ENCODE data around the gene CABLES1. TPM values are rescaled to one million over a fixed set of nuclear protein-coding genes. Genes with fewer than 3 reads are reported as not detected.
A peak's percentile ranks its signal among the peaks of the same experiment; 100 is the strongest.

Gene CABLES1
- total and polyA plus RNA-seq, 2 of the 4 experiments (the other 2 are of a cell fraction), result 4.7 to 5.7 TPM

DNA sequence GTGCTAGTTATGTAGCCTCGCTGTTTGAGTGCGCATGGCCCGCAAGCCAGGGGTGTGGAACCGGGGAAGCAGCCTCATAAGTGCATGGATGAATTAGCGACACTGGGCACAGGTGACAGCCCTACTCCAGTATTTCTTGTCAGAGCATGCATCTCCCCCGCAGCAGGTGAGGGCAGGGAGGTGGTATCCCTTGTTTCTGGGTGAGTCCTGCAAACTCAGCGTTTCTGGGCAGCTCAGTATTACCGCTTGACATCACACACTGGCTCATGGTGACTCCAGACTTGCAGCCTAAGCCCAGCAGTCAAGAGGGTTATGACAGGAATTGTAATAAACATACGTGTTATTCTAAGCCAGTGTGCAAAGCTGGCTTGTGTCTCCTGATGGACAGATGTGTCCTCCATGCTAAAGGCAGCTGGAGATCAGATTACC lies 2.5 kb downstream of the CABLES1 start:
- Histone ChIP-seq H2AK9ac (replicated peaks; ENCODE audit: low read depth, low read length, poor library complexity) (no peak overlapping the region), H4K8ac (ENCODE audit: low read depth in 2 of 2, low read length in 2 of 2) (no peak overlapping the region), H3K14ac (replicated peaks; ENCODE audit: low read depth, low read length) (peak overlapping the region; percentile 88; the same call in 1 of the 2 replicates), H3K9me1 (ENCODE audit: insufficient read depth, low read length) (peaks cover 28% of the 10 kb centered on the region), H2BK15ac (ENCODE audit: low read depth, low read length) (no peak overlapping the region), H2BK5ac (ENCODE audit: low read depth, low read length, poor library complexity, severe bottlenecking) (no peak overlapping the region), H3K9ac (ENCODE audit: low read depth, low read length) (peak overlapping the region; percentile 13), H3K4me1 (ENCODE audit: control insufficient read depth, insufficient read depth, low read length) (peaks cover 29% of the 10 kb centered on the region), H3K9me3 (ENCODE audit: control insufficient read depth, insufficient read depth, low read length) (no peaks in the 10 kb centered on the region), H3K27ac (ENCODE audit: insufficient read depth, low read length) (no peak overlapping the region), H3K4ac (ENCODE audit: low read depth, low read length) (peak overlapping the region; percentile 14; the same call in 1 of the 2 replicates), H3K23ac (ENCODE audit: low read depth, low read length) (peak overlapping the region; percentile 39; the same call in 1 of the 2 replicates), H3K36me3 (ENCODE audit: control insufficient read depth, insufficient read depth, low read length) (peaks cover 5% of the 10 kb centered on the region), H3K4me3 (ENCODE audit: insufficient read depth, low read depth, low read length) (peak overlapping the region; percentile 79), H3K27me3 (ENCODE audit: control insufficient read depth, insufficient read depth, low read length) (no peaks in the 10 kb centered on the region), H3K18ac (ENCODE audit: low read depth, low read length) (no peak overlapping the region), H3K79me1 (ENCODE audit: low read depth in 1 of 2, low read length in 2 of 2) (peaks cover 22 to 68% of the 10 kb centered on the region in 2 experiments), H2AK5ac (ENCODE audit: low read depth, low read length) (no peak overlapping the region), H2BK120ac (ENCODE audit: low read depth, low read length) (no peak overlapping the region), H2BK20ac (ENCODE audit: low read depth, low read length) (no peak overlapping the region), H4K20me1 (ENCODE audit: insufficient read depth, low read length) (peaks cover 54% of the 10 kb centered on the region), H2AFZ (replicated peaks; ENCODE audit: low read length, poor library complexity) (no peak overlapping the region), H4K91ac (ENCODE audit: insufficient read depth, low read depth, low read length) (no peak overlapping the region), H3K56ac (ENCODE audit: extremely low read depth, insufficient read depth, low read length) (no peak overlapping the region), H4K5ac (ENCODE audit: low read depth, low read length) (no peak overlapping the region), H3K4me2 (ENCODE audit: low read depth, low read length) (peak overlapping the region; percentile 86)
- intact Hi-C loops (cut with micrococcal nuclease), result loop anchor here (5.0 kb wide), 2 partner anchors 69 to 89 kb away; no protein-coding TSS in a partner anchor
- no peak for ATAC-seq (ENCODE audit: low read depth)
- 100% methylated on average over 1 of the region's 9 CpGs; no CpG with 5 or more reads in 1 of the 2 experiments for WGBS, 2 experiments (ENCODE audit: extremely low coverage in 2 of 2, insufficient read length in 1 of 2)
- ChIA-PET CTCF (no interaction called here), POLR2A (ENCODE audit: unreplicated experiment) (no interaction called here)
- in situ Hi-C loops (cut with MboI; ENCODE audit: low sequenced_read_pairs), result loop anchor here (10.0 kb wide), 1 partner anchor 237 kb away; no protein-coding TSS in a partner anchor
- BruUV-seq (replicated peaks), result no TSS peak
- no peak for DNase-seq
- TF ChIP-seq, protein P1, sequence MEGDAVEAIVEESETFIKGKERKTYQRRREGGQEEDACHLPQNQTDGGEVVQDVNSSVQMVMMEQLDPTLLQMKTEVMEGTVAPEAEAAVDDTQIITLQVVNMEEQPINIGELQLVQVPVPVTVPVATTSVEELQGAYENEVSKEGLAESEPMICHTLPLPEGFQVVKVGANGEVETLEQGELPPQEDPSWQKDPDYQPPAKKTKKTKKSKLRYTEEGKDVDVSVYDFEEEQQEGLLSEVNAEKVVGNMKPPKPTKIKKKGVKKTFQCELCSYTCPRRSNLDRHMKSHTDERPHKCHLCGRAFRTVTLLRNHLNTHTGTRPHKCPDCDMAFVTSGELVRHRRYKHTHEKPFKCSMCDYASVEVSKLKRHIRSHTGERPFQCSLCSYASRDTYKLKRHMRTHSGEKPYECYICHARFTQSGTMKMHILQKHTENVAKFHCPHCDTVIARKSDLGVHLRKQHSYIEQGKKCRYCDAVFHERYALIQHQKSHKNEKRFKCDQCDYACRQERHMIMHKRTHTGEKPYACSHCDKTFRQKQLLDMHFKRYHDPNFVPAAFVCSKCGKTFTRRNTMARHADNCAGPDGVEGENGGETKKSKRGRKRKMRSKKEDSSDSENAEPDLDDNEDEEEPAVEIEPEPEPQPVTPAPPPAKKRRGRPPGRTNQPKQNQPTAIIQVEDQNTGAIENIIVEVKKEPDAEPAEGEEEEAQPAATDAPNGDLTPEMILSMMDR (conservative IDR thresholded peaks at IDR 0.05; ENCODE audit: low read depth, low read length), result no peak
- TF ChIP-seq MXI1 (IDR thresholded peaks at IDR 0.05; ENCODE audit: borderline replicate concordance, low read depth, low read length) (no peak), BHLHE40 (IDR thresholded peaks at IDR 0.05; ENCODE audit: low read depth, low read length) (no peak), NFE2L2 (IDR thresholded peaks at IDR 0.05; ENCODE audit: low read depth, low read length) (no peak), FOS (IDR thresholded peaks at IDR 0.05; ENCODE audit: low read depth, low read length) (no peak), MAFK (IDR thresholded peaks at IDR 0.05; ENCODE audit: low read depth, low read length) (peak; percentile 81), CHD1 (IDR thresholded peaks at IDR 0.05; ENCODE audit: low read depth, low read length) (no peak)
- TF ChIP-seq, protein P2, sequence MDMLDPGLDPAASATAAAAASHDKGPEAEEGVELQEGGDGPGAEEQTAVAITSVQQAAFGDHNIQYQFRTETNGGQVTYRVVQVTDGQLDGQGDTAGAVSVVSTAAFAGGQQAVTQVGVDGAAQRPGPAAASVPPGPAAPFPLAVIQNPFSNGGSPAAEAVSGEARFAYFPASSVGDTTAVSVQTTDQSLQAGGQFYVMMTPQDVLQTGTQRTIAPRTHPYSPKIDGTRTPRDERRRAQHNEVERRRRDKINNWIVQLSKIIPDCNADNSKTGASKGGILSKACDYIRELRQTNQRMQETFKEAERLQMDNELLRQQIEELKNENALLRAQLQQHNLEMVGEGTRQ (IDR thresholded peaks at IDR 0.05; ENCODE audit: low read depth, low read length), result no peak
- dilution Hi-C loops (cut with HindIII; ENCODE audit: low sequenced_read_pairs, unreplicated experiment), result no loop called here
